Omental fat pad (tissue), 4 donors: Measurements from ENCODE around the gene TBC1D3I. TPM values are rescaled to one million over a fixed set of nuclear protein-coding genes. Genes with fewer than 3 reads are reported as not detected.
A peak's percentile ranks its signal among the peaks of the same experiment; 100 is the strongest.
"Not testable (repeated sequence)": the region's sequence is repeated elsewhere in the genome, so short reads cannot be mapped to it uniquely, and the experiment has no call there.

Source experiments
- ATAC-seq: fragments of 150-250 bp; one replicate; pipeline ENCODE4 v1.9.1; 2016; ENCODE audit warnings: mild to moderate bottlenecking, moderate library complexity; ENCODE audit not compliant: low FRiP score
- DNase-seq: peaks from one replicate; pipeline ENCODE4 v3.0.0-alpha.2; 2019; ENCODE audit warnings: low spot score
- total RNA-seq, 4 donors: library from RNA; depleted of rRNA; stranded (reverse); fragments of >200 nt; gene quantifications; one replicate each; pipeline ENCODE4 v1.1.0, GENCODE V29; 2016
- TF ChIP-seq, protein P1 (sequence below), 3 donors: fragments of 450-650 bp; IDR thresholded peaks; one replicate each; pipeline ENCODE4 v1.5.1; 2016 to 2017; ENCODE audit warnings: antibody characterized with exemption in 3 of 3, mild to moderate bottlenecking in 3 of 3, moderate library complexity in 2 of 3

The TBC1D3I gene
- under 1 TPM in 1 of 4 donors, not detected in 3; 0.28 TPM for total RNA-seq

DNA sequence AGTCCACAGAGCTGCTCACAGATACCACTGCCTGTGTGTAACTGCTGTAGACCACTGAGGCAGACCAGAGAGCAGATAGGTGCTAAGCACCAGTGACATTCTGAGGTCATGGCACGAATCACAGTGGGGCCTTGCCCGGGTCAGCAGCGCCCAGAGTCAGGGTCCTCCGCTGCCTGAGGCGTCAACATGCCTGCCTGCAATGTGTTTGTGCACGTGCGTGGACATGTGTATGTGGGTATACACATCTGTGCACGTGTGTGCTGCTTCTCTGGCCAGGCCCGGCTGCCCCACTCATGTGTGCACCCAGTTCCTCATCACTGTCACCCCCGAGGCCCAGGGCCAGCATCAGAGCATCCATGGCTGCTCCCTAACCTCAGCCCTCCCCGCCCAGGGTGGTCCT, at the start of gene TBC1D3I:
TBC1D3I (minus strand) TSS at position 101 of the 400 bp plus-strand sequence. CDS start 1,585 bp downstream, outside the sequence.
- not testable (repeated sequence) for DNase-seq, ATAC-seq

DNA sequence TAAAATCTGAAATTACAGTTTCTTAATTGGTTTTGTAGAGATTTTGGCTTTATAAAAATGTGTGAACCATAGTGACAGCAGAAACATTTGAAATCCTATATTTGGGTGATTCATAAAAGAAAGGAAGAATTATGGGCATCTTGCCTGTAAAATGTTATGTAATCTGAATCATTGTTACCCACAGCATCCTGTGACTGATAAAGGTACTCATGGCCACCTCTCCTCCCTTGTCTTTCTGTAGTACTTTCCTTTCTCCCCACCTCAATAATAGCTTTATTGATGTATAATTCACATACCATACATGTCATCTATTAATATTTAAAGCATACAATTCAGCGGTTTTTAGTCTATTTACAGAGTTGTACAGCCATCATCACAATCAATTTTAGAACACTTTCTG, 30.8 kb upstream of the TBC1D3I start:
- not testable (repeated sequence) for ATAC-seq, DNase-seq

DNA sequence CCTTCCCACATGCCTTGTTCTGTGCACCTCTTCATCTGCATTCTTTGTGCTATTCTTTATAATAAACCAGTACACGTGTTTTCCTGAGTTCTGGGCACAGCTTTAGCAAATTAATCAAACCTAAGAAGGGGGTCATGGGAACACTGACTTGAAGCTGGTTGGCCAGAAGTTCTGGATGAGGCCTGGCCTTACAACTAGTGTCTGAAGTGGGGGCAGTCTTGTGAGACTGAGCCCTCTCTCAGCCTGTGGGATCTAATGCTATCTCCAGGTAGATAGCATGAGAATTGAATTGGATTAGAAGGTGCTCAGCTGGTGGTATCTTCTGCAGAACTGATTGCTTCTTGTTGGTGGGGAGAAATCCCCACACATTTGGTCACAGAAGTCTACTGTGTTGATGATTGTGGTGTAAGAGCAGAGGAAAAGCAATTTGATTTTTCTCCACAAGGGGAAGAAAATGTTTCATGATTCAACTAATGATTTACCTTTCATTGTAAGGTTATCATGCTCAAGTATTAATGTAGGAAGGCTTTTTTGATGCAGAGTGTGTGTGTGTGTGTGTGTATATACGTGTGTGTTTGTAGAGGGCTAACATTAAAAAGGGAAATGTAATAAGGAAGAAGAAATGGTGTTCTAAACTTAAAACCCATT, 25.7 kb upstream of the TBC1D3I start:
- not testable (repeated sequence) for DNase-seq, ATAC-seq

DNA sequence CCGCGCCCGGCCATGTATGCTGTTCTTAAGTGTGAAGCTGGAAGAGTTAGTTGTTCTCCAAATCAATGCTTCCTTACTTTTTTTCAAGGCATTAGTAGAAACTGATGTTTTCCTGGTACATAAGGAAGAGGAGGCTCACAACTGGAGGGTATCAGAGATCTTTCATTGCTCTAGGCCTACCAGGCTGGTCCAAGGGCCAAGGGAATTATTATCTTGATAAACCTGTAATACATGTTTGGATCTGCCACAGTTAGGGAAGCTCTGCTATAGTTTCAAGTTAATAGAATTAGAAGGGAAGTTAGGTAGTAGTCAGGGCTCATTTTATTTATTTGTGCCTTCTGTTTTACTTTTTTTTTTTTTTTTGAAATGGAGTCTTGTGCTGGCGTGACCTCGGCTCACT, 19.8 kb upstream of the TBC1D3I start:
- not testable (repeated sequence) for DNase-seq, ATAC-seq

DNA sequence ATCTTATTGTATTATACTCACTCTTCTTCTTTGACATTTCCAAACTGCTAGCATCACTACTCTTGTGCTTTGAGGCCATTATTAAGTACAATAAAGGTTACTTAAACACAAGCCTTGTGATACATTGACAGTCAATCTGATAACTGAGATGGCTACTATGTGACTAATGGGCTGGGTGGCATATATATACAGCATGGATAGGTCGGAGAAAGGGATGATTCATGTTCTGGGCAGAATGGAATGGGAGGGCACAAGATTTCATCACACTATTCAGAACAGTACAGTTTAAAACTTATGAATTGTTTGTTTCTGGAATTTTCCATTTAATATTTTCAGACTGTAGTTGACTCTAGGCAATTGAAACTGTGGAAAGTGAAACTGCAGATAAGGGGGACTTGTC, 18.9 kb upstream of the TBC1D3I start:
- ATAC-seq = peak; percentile 96

DNA sequence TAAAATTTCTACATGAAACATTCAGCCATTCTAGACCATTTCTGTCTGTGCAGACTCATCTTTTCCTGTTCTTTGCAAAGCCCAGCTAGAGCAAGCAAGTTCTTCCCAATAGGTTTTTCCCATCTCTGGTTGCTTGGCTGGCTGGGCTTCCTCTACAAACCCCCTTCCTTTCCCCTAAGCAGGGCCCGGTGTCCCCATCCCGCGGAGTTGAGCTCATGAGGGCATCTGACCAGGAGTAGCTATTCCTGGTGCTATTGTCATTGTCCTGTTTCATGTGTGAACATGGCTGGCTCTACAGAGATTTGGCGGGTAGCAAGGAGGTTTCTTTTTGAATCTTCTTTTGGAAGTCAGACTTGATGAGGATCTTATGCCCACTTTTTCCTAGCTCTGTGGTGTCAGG, 22.3 kb downstream of the TBC1D3I start:
- DNase-seq, ATAC-seq: not testable (repeated sequence)

More for the DNA sequence above, 18.9 kb upstream of the TBC1D3I start:
- not testable (repeated sequence) for DNase-seq

DNA sequence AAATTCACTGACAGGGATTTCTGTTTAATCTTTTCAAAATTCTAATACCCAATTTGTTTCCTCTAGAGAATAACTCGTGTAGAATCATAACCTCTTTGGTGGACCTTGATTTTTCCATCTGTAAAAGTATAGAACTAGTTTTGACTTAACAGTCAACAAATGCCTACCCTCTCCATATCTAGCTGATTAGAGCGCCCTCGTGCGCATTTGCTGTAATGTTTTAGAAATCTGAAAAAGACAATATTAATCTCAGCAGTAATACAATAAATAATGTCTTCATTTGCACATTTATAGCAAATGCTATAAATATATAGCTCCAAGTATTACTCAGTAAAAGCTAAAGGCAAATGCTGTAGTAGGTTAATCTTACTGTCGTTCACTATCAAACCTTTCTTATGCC, 34.7 kb downstream of the TBC1D3I start:
- DNase-seq, ATAC-seq: not testable (repeated sequence)

DNA sequence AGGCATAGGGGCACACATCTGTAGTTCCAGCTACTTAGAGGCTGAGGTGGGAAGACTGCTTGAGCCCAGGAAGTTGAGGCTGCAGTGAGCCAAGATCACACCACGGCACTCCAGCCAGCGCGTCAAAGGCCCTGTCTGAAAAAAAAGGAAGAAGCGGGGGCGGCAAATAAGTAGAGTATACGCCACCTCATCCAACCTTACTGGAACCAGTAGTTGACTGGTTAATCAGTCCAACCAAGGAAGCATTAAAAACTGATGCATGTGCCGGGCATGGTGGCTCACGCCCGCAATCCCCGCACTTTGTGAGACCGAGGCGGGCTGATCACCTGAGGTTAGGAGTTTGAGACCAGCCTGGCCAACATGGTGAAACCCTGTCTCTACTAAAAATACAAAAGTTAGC, 41.4 kb downstream of the TBC1D3I start:
- ATAC-seq, DNase-seq: not testable (repeated sequence)

DNA sequence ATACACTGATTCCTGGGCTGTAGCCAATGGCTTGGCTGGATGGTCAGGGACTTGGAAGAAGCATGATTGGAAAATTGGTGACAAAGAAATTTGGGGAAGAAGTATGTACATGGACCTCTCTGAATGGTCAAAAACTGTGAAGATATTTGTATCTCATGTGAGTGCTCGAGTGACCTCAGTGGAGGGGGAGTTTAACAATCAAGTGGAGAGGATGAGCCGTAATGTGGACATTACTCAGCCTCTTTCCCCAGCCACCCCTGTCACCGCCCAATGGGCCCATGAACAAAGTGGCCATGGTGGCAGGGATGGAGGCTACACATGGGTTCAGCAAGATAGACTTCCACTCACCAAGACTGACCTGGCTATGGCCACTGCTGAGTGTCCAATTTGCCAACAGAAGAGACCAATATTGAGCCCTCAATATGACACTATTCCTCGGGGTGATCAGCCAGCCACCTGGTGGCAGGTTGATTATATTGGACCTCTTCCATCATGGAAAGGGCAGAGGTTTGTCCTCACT, 42.7 kb downstream of the TBC1D3I start:
- not testable (repeated sequence) for ATAC-seq, DNase-seq

DNA sequence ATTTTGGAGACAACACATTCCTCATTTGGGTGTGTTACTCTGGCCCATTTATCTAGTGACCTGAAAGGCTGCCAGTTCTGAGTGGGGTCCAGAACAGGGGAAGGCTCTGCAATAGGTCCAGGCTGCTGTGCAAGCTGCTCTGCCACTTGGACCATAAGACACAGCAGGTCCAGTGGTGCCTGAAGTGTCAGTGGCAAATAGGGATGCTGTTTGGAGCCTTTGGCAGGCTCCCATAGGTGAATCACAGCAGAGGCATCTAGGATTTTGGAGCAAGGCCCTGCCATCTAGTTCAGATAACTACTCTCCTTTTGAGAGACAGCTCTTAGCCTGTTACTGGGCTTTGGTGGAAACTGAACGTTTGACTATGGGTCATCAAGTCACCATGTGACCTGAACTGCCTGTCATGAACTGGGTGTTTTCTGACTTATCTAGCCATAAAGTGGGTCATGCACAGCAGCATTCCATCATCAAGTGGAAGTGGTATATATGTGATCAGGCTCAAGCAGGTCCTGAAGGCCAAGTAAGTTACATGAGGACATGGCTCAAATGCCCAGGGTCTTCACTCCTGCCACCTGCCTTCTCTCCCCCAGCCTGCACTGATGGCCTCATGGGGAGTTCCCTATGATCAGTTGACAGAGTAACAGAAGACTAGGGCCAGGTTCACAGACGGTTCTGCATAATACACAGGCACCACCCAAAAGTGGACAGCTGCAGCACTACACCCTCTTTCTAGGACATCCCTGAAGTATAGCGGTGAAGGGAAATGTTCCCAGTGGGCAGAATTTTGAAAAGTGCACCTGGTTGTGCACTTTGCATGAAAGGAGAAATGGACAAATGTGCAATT, 43.4 kb downstream of the TBC1D3I start:
- not testable (repeated sequence) for DNase-seq, ATAC-seq

DNA sequence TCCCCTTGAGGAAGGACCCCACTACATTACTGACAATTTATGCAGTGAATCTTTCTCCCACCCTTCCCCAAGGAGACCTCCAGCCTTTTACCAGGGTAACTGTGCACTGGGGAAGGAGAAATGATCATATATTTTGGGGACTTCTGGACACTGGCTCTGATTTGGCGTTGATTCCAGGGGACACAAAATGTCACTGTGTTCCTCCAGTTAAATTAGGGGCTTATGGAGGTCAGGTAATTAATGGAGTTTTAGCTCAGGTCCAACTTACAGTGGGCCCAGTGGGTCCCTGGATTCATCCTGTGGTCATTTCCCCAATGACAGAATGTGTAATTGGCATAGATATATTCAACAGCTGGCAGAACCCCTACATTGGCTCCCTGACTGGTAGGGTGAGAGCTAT, 44.8 kb downstream of the TBC1D3I start:
- not testable (repeated sequence) for DNase-seq, ATAC-seq

DNA sequence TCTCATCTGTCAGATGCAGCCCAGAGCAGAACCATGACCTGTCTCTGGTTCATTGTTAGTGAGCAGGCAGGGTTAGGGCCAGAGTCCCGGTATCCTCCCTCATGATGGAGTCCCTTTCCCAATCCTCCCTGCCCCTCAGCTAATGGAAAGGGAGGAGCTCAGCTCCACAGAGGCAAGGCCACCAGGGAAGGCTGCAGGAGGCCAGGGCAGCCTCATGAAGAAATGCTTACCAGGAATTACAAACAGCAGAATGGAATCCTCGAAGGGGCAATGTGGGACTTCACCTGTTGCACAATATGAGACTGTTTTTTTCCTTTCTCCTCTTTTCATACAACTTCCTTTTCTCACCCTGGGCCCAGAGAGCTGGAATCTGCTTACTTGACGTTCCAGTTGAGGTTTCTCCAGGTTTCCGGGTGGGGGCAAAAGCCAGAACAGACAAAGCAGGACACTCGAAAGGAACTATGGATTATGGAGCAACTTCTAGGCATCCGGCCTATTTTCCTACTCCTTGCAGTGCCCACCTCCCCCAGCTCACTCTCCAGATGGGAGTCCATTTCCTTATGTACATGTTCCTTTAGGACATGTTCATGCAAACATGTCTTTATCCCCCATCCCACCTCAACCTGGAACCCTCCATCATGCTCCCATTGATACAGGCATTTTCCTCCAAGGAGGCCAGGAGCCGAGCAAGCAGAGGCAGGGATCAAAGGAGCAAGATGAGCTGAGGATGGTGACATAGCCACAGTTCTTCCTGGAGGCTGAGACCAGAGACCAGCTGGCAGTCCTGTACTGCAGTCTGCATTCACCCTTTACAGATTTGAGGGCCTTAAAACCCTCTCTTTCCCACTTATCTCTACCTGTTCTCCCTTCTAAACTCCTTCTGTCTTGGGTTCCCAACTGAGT, 48.7 kb downstream of the TBC1D3I start:
- ATAC-seq = peak; percentile 28
- not testable (repeated sequence) for DNase-seq

DNA sequence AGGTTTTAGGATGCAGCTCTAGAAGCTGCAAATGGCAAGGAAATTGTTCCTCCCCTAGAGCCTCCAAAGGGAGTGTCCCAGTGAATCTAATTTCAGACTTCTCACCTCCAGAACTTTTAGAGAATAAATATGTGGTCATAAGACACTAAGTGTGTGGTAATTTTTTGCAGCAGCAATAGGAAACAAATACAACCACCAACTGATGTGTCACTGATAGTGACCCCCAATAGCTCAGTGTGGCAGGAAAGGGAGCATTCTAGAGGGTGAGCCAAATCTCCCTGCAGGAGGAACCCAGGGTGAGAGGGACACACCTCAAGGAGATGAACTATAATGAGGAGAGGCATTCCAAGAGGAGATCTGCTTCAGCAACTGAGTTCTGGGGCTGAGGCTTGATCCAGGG, 49.5 kb downstream of the TBC1D3I start:
- ATAC-seq (no peak), DNase-seq (no peak)
- TF ChIP-seq, protein P1, sequence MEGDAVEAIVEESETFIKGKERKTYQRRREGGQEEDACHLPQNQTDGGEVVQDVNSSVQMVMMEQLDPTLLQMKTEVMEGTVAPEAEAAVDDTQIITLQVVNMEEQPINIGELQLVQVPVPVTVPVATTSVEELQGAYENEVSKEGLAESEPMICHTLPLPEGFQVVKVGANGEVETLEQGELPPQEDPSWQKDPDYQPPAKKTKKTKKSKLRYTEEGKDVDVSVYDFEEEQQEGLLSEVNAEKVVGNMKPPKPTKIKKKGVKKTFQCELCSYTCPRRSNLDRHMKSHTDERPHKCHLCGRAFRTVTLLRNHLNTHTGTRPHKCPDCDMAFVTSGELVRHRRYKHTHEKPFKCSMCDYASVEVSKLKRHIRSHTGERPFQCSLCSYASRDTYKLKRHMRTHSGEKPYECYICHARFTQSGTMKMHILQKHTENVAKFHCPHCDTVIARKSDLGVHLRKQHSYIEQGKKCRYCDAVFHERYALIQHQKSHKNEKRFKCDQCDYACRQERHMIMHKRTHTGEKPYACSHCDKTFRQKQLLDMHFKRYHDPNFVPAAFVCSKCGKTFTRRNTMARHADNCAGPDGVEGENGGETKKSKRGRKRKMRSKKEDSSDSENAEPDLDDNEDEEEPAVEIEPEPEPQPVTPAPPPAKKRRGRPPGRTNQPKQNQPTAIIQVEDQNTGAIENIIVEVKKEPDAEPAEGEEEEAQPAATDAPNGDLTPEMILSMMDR (IDR thresholded peaks at IDR 0.05) = no peak
